Measurements from ENCODE around the gene SORL1-AS1.

Gene SORL1-AS1

GRCh38 chr11:121444526-121444925 is 8.2 kb downstream of the SORL1-AS1 start:
- H3K4ac ChIP-seq (ENCODE audit: low read depth, low read length) = no peak overlapping the region
- H3K4me1 ChIP-seq (ENCODE audit: insufficient read depth, low read length) = peaks cover 2% of the 10 kb centered on the region; the same call in 1 of the 2 replicates
- no peaks in the 10 kb centered on the region for H3K23me2 ChIP-seq (ENCODE audit: insufficient read length, low read depth, low read length, poor library complexity, severe bottlenecking)
- H3K56ac ChIP-seq (ENCODE audit: insufficient read length, low read depth, low read length) = no peak overlapping the region
- no peaks in the 10 kb centered on the region for H4K20me1 ChIP-seq (ENCODE audit: control insufficient read depth, insufficient read depth, insufficient read length)
- Mint-ChIP-seq H3K36me3 (ENCODE audit: insufficient read depth in 1 of 3, low read depth in 3 of 3) (peaks cover 0 to 2% (median 0%) of the 10 kb centered on the region in 3 experiments; a peak in 1 of 7 replicates), H3K27ac (no peak overlapping the region), H3K27me3 (ENCODE audit: low read depth) (no peaks in the 10 kb centered on the region; the same call in 1 of the 2 replicates), H3K4me3 (no peak overlapping the region), H3K9me3 (no peaks in the 10 kb centered on the region), H3K4me1 (peaks cover 36 to 47% of the 10 kb centered on the region in 2 experiments)
- no peaks in the 10 kb centered on the region for H3K9me3 ChIP-seq (ENCODE audit: control insufficient read depth, low read depth, low read length)
- DNase-seq = no peak
- no peaks in the 10 kb centered on the region for H3K79me1 ChIP-seq (ENCODE audit: insufficient read depth, low read depth, low read length, poor library complexity, severe bottlenecking)
- H2BK15ac ChIP-seq (ENCODE audit: low read depth, low read length) = no peak overlapping the region
- no peak overlapping the region for H2BK5ac ChIP-seq (ENCODE audit: insufficient read length, low read length)
- H3K4me2 ChIP-seq (ENCODE audit: insufficient read depth, insufficient read length, low read length) = no peak overlapping the region
- H3K18ac ChIP-seq (ENCODE audit: insufficient read length, low read depth, low read length) = no peak overlapping the region
- no peak overlapping the region for H2AFZ ChIP-seq (ENCODE audit: low read length)
- WGBS (ENCODE audit: extremely low coverage, insufficient read length, low lambda C conversion rate) = no CpG with 5 or more reads among the region's 3 CpGs
- H3K23ac ChIP-seq (ENCODE audit: insufficient read length, low read depth, low read length) = no peak overlapping the region
- no peak overlapping the region for H3K9ac ChIP-seq (ENCODE audit: extremely low read depth, insufficient read length, low read length)
- H3K79me2 ChIP-seq (ENCODE audit: insufficient read depth, low read length) = no peaks in the 10 kb centered on the region
- no peak overlapping the region for H2BK12ac ChIP-seq (ENCODE audit: insufficient read length, low read depth, low read length)
- H3K14ac ChIP-seq (ENCODE audit: insufficient read depth, low read length) = no peak overlapping the region
- H2BK20ac ChIP-seq (ENCODE audit: low read depth, low read length, poor library complexity, severe bottlenecking) = no peak overlapping the region
- no peaks in the 10 kb centered on the region for H3K27me3 ChIP-seq (ENCODE audit: insufficient read depth, low read length)
- H4K91ac ChIP-seq (ENCODE audit: insufficient read length, low read depth, low read length) = no peak overlapping the region
- H4K8ac ChIP-seq (replicated peaks; ENCODE audit: insufficient read length, low read depth, low read length) = no peak overlapping the region
- H2AK5ac ChIP-seq (ENCODE audit: insufficient read length, low read length) = no peak overlapping the region
- TF ChIP-seq, protein P1, sequence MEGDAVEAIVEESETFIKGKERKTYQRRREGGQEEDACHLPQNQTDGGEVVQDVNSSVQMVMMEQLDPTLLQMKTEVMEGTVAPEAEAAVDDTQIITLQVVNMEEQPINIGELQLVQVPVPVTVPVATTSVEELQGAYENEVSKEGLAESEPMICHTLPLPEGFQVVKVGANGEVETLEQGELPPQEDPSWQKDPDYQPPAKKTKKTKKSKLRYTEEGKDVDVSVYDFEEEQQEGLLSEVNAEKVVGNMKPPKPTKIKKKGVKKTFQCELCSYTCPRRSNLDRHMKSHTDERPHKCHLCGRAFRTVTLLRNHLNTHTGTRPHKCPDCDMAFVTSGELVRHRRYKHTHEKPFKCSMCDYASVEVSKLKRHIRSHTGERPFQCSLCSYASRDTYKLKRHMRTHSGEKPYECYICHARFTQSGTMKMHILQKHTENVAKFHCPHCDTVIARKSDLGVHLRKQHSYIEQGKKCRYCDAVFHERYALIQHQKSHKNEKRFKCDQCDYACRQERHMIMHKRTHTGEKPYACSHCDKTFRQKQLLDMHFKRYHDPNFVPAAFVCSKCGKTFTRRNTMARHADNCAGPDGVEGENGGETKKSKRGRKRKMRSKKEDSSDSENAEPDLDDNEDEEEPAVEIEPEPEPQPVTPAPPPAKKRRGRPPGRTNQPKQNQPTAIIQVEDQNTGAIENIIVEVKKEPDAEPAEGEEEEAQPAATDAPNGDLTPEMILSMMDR (conservative IDR thresholded peaks at IDR 0.05) = no peak
- H3K27ac ChIP-seq (ENCODE audit: insufficient read length, low read depth, low read length) = no peak overlapping the region
- no peak overlapping the region for H3T11ph ChIP-seq (ENCODE audit: low read length)
- H2BK120ac ChIP-seq (ENCODE audit: low read depth, low read length, poor library complexity, severe bottlenecking) = no peak overlapping the region
- H4K5ac ChIP-seq (ENCODE audit: insufficient read length, low read depth, low read length) = no peak overlapping the region
